Vagina (tissue), 2 donors: Measurements from ENCODE around the gene LRRC75B.

Experiments
- POLR2A ChIP-seq, 2 donors: fragments of 450-650 bp; IDR thresholded peaks; one replicate each; pipeline ENCODE4 v1.6.1; 2017; ENCODE audit warnings: antibody characterized with exemption in 2 of 2, mild to moderate bottlenecking in 2 of 2, moderate library complexity in 2 of 2
- TF ChIP-seq, protein P1 (sequence below), 3 experiments: fragments of 450-650 bp in 2 of 3; fragments of 200-600 bp in 1 of 3; sonication (generic) in 1 of 3; IDR thresholded peaks; one replicate each; pipeline ENCODE4 v1.5.1; 2017 to 2019; ENCODE audit warnings: antibody characterized with exemption in 3 of 3, mild to moderate bottlenecking in 2 of 3, moderate library complexity in 2 of 3

GRCh38 chr22:24565077-24565476 lies 27.8 kb downstream of the LRRC75B start:
- TF ChIP-seq, protein P1, sequence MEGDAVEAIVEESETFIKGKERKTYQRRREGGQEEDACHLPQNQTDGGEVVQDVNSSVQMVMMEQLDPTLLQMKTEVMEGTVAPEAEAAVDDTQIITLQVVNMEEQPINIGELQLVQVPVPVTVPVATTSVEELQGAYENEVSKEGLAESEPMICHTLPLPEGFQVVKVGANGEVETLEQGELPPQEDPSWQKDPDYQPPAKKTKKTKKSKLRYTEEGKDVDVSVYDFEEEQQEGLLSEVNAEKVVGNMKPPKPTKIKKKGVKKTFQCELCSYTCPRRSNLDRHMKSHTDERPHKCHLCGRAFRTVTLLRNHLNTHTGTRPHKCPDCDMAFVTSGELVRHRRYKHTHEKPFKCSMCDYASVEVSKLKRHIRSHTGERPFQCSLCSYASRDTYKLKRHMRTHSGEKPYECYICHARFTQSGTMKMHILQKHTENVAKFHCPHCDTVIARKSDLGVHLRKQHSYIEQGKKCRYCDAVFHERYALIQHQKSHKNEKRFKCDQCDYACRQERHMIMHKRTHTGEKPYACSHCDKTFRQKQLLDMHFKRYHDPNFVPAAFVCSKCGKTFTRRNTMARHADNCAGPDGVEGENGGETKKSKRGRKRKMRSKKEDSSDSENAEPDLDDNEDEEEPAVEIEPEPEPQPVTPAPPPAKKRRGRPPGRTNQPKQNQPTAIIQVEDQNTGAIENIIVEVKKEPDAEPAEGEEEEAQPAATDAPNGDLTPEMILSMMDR (IDR thresholded peaks at IDR 0.05) = no peak
- TF ChIP-seq POLR2A (IDR thresholded peaks at IDR 0.05) = no peak
